ENCODE results near the gene CTXN2. TPM values are rescaled to one million over a fixed set of nuclear protein-coding genes. Genes with fewer than 3 reads are reported as not detected.

CTXN2 gene
- total RNA-seq, 1 donor from 2014 or later, result not detected

DNA sequence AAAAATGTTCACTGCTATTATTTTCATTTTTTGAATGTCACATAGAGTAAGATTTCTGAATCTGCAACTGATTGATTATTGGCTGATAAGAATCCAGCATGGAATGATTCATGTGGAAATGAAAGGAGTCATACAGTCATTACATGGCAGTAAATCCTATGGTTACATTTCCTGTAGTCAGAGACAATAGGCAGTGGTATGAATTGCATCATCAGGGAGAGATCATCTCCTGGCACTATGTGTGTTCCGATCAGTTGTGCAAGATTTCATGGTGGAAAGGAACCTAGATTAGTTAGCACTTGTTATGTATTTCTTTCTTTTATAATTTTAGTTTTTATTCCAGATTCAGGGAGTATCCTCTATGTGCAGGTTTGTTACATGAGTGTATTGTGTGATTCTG lies 53.5 kb downstream of the CTXN2 start:
- POLR2A ChIA-PET, result no interaction called here
- TF ChIP-seq, protein P1, sequence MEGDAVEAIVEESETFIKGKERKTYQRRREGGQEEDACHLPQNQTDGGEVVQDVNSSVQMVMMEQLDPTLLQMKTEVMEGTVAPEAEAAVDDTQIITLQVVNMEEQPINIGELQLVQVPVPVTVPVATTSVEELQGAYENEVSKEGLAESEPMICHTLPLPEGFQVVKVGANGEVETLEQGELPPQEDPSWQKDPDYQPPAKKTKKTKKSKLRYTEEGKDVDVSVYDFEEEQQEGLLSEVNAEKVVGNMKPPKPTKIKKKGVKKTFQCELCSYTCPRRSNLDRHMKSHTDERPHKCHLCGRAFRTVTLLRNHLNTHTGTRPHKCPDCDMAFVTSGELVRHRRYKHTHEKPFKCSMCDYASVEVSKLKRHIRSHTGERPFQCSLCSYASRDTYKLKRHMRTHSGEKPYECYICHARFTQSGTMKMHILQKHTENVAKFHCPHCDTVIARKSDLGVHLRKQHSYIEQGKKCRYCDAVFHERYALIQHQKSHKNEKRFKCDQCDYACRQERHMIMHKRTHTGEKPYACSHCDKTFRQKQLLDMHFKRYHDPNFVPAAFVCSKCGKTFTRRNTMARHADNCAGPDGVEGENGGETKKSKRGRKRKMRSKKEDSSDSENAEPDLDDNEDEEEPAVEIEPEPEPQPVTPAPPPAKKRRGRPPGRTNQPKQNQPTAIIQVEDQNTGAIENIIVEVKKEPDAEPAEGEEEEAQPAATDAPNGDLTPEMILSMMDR (IDR thresholded peaks at IDR 0.05), result no peak
- Mint-ChIP-seq H3K36me3 (ENCODE audit: low read depth) (no peaks in the 10 kb centered on the region), H3K4me1 (no peaks in the 10 kb centered on the region), H3K4me3 (no peak overlapping the region), H3K27me3 (no peaks in the 10 kb centered on the region), H3K27ac (no peak overlapping the region), H3K9me3 (no peaks in the 10 kb centered on the region)
- intact Hi-C loops (cut with micrococcal nuclease), result no loop called here
- ATAC-seq (ENCODE audit: low read depth) (no peak), DNase-seq (no peak)
- CTCF ChIA-PET, result no interaction called here

DNA sequence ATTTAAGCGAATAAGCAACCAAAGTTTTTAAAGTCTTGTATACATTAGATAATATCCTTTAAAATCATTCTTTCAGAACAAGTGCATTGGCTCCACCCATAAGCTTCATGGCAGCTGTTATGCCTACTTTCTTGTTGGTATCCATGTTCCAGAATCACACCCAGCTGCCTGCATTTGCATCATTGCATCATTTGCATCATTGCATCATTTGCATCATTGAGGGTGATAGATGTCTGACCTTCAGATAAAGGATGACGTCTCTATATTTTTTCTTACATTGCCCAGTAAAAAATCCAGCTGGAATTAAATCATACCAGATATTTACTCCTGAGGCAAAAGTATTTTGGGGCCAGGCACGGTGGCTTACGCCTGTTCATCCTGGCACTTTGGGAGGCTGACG lies 56.9 kb downstream of the CTXN2 start:
- no peaks in the 10 kb centered on the region for H3K9me3 Mint-ChIP-seq
- no peak for DNase-seq
- intact Hi-C loops (cut with micrococcal nuclease), result no loop called here
- H3K27ac Mint-ChIP-seq, result no peak overlapping the region
- H3K4me3 Mint-ChIP-seq, result no peak overlapping the region
- no peak for ATAC-seq (ENCODE audit: low read depth)
- peaks cover 4% of the 10 kb centered on the region for H3K27me3 Mint-ChIP-seq
- H3K36me3 Mint-ChIP-seq (ENCODE audit: low read depth), result no peaks in the 10 kb centered on the region
- H3K4me1 Mint-ChIP-seq, result no peaks in the 10 kb centered on the region
- ChIA-PET CTCF (no interaction called here), POLR2A (no interaction called here)
- TF ChIP-seq, protein P1 (IDR thresholded peaks at IDR 0.05), result no peak

DNA sequence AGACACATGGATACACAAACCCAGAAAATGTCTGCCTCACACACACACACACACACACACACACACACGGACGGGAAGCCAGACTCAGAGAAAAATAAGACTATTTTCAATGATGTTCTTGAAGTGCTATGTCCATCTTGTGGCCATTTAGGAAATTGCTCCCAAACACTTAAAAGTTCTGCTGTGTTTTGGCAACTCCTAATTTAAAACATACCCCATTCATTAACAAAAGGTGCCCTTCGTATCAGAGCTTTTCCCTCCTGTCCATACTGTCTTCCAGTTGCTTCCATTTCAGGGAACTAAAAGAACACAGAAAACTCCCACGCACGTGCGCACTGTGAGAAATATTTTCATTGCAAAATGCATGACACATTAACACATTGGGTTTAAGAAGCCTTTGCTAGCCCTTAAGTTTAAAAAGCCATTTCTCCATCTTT lies 59.2 kb downstream of the CTXN2 start:
- TF ChIP-seq, protein P1 (IDR thresholded peaks at IDR 0.05), result no peak
- ATAC-seq (ENCODE audit: low read depth), result no peak
- ChIA-PET CTCF (no interaction called here), POLR2A (no interaction called here)
- intact Hi-C loops (cut with micrococcal nuclease), result loop anchor here (5.0 kb wide), 2 partner anchors 338 to 538 kb away; no protein-coding TSS in a partner anchor
- no peaks in the 10 kb centered on the region for H3K36me3 Mint-ChIP-seq (ENCODE audit: low read depth)
- H3K27me3 Mint-ChIP-seq, result peaks cover 9% of the 10 kb centered on the region
- no peak overlapping the region for H3K27ac Mint-ChIP-seq
- no peaks in the 10 kb centered on the region for H3K9me3 Mint-ChIP-seq
- H3K4me3 Mint-ChIP-seq, result no peak overlapping the region
- no peaks in the 10 kb centered on the region for H3K4me1 Mint-ChIP-seq
- no peak for DNase-seq

DNA sequence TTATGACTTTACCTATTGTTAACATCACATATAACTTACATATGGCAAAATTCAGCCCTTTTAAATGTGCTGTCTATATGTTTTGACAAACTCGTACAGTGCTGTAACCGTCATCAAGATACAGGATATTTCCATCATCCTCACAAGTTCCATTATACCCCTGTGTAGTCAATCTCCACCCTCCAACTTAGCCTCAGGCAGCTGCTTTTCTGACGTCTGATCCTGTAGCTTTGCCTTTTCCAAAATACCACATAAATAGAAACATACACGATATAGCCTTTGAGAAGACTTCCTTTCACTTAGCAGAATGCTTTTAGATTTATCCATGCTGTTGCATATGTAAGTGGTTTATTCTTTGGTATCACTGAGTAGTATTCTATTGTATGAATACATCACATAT lies 61.7 kb downstream of the CTXN2 start:
- intact Hi-C loops (cut with micrococcal nuclease), result loop anchor here (5.0 kb wide), 2 partner anchors 341 to 541 kb away; no protein-coding TSS in a partner anchor
- Mint-ChIP-seq H3K27ac (no peak overlapping the region), H3K36me3 (ENCODE audit: low read depth) (no peaks in the 10 kb centered on the region), H3K4me3 (no peak overlapping the region), H3K4me1 (no peaks in the 10 kb centered on the region), H3K9me3 (no peaks in the 10 kb centered on the region), H3K27me3 (peaks cover 11% of the 10 kb centered on the region)
- ATAC-seq (ENCODE audit: low read depth) (no peak), DNase-seq (no peak)
- TF ChIP-seq, protein P1 (IDR thresholded peaks at IDR 0.05), result no peak
- CTCF ChIA-PET, result no interaction called here
- POLR2A ChIA-PET, result no interaction called here

Other genes starting within 250 kb of the CTXN2 start
- gene SLC24A5, start 70.7 kb upstream of the CTXN2 start, total RNA-seq, result not detected in 2 replicates
- 19.7 and 23.1 TPM in 2 replicates for gene MYEF2, start 13.4 kb upstream of the CTXN2 start, total RNA-seq
- not detected in 2 replicates for gene SLC12A1, start 14.6 kb downstream of the CTXN2 start, total RNA-seq
- 75.7 and 81.6 TPM in 2 replicates for gene DUT, start 139.8 kb downstream of the CTXN2 start, total RNA-seq

Measured in activated B cell treated with CpG ODN at 0.5 μM for 24 hours (primary cell).